Smooth muscle cell (in vitro differentiated cells): ENCODE results near the gene ASTL. TPM values are rescaled to one million over a fixed set of nuclear protein-coding genes. Genes with fewer than 3 reads are reported as not detected.

Source experiments
- DNase-seq: peaks from one replicate; lab custom pipeline; 2025; ENCODE audit not compliant: unreplicated experiment; lab: John Stamatoyannopoulos, UW
- H2AFZ ChIP-seq: fragments of 200-600 bp; sonication (generic); 2 replicates; pipeline ENCODE4 v1.6.0; 2016; ENCODE audit warnings: antibody characterized with exemption, low read depth, mild to moderate bottlenecking
- H3F3A ChIP-seq: fragments of 200-600 bp; sonication (generic); 2 replicates; pipeline ENCODE4 v1.6.0; 2017; ENCODE audit warnings: antibody characterized with exemption, low read depth
- H3K27ac ChIP-seq: fragments of 200-600 bp; sonication (generic); 2 replicates; pipeline ENCODE4 v1.5.1; 2016; ENCODE audit warnings: low read depth, mild to moderate bottlenecking
- H3K27me3 ChIP-seq: fragments of 200-600 bp; sonication (generic); 2 replicates; pipeline ENCODE4 v1.6.1; 2016; ENCODE audit warnings: low read depth, mild to moderate bottlenecking
- H3K36me3 ChIP-seq: fragments of 200-600 bp; sonication (generic); 2 replicates; pipeline ENCODE4 v1.5.1; 2016; ENCODE audit warnings: low read depth
- H3K4me1 ChIP-seq: fragments of 200-600 bp; sonication (generic); 2 replicates; pipeline ENCODE4 v1.5.1; 2016; ENCODE audit warnings: low read depth
- H3K4me2 ChIP-seq: fragments of 200-600 bp; sonication (generic); 2 replicates; pipeline ENCODE4 v1.6.0; 2016; ENCODE audit warnings: mild to moderate bottlenecking
- H3K4me3 ChIP-seq: fragments of 200-600 bp; sonication (generic); 2 replicates; pipeline ENCODE4 v1.5.1; 2016; ENCODE audit warnings: mild to moderate bottlenecking
- H3K79me2 ChIP-seq: fragments of 200-600 bp; sonication (generic); 2 replicates; pipeline ENCODE4 v1.6.0; 2016; ENCODE audit warnings: low read depth, mild to moderate bottlenecking
- H3K9ac ChIP-seq: fragments of 200-600 bp; sonication (generic); 2 replicates; pipeline ENCODE4 v1.6.0; 2016; ENCODE audit warnings: low read depth
- H3K9me3 ChIP-seq: fragments of 200-600 bp; sonication (generic); replicated peaks from 2 replicates; pipeline ENCODE4 v1.5.1; 2016; ENCODE audit warnings: low read depth
- H4K20me1 ChIP-seq: fragments of 200-600 bp; sonication (generic); 2 replicates; pipeline ENCODE4 v1.6.0; 2016; ENCODE audit warnings: low read depth
- whole genome bisulfite sequencing: methylation state at CpG from one replicate; pipeline ENCODE4 v1.1.7; 2016; ENCODE audit warnings: low lambda C conversion rate; 5-methylcytosine and 5-hydroxymethylcytosine counted together
- polyA plus RNA-seq: library from polyadenylated mRNA; unstranded; fragments of >200 nt; fragmentation: Nextera tagmentation; extraction: Ambion mirVana; gene quantifications from 2 replicates; pipeline ENCODE4 v1.2.1, GENCODE V29; 2016
- total RNA-seq: library from RNA; depleted of rRNA; stranded (reverse); fragments of >200 nt; gene quantifications from 2 replicates; pipeline ENCODE4 v1.2.3, GENCODE V29; 2014
- TF ChIP-seq, protein P1 (sequence below): fragments of 200-600 bp; sonication (generic); IDR thresholded peaks from 2 replicates; pipeline ENCODE4 v1.5.1; 2017; ENCODE audit warnings: borderline replicate concordance, mild to moderate bottlenecking, antibody characterized with exemption; ENCODE audit not compliant: insufficient read depth, poor library complexity, severe bottlenecking

ASTL gene
- total and polyA plus RNA-seq, 2 experiments from 2014 or later = 0.40 TPM; not detected in 1

GRCh38 chr2:96184989-96185388 is 46.7 kb upstream of the ASTL start:
- H4K20me1 ChIP-seq = peaks cover 3% of the 10 kb centered on the region
- no peak for DNase-seq
- H3K9ac ChIP-seq = no peak overlapping the region
- H3K79me2 ChIP-seq = no peaks in the 10 kb centered on the region
- no peaks in the 10 kb centered on the region for H3K4me1 ChIP-seq
- no peaks in the 10 kb centered on the region for H3K9me3 ChIP-seq
- H3K27ac ChIP-seq = no peak overlapping the region
- peaks cover 12% of the 10 kb centered on the region for H3K36me3 ChIP-seq
- H2AFZ ChIP-seq = no peak overlapping the region
- TF ChIP-seq, protein P1, sequence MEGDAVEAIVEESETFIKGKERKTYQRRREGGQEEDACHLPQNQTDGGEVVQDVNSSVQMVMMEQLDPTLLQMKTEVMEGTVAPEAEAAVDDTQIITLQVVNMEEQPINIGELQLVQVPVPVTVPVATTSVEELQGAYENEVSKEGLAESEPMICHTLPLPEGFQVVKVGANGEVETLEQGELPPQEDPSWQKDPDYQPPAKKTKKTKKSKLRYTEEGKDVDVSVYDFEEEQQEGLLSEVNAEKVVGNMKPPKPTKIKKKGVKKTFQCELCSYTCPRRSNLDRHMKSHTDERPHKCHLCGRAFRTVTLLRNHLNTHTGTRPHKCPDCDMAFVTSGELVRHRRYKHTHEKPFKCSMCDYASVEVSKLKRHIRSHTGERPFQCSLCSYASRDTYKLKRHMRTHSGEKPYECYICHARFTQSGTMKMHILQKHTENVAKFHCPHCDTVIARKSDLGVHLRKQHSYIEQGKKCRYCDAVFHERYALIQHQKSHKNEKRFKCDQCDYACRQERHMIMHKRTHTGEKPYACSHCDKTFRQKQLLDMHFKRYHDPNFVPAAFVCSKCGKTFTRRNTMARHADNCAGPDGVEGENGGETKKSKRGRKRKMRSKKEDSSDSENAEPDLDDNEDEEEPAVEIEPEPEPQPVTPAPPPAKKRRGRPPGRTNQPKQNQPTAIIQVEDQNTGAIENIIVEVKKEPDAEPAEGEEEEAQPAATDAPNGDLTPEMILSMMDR = no peak
- no peak overlapping the region for H3K4me2 ChIP-seq
- H3F3A ChIP-seq = no peaks in the 10 kb centered on the region
- H3K27me3 ChIP-seq = no peaks in the 10 kb centered on the region
- no peak overlapping the region for H3K4me3 ChIP-seq
- 97% methylated on average over 8 of the region's 8 CpGs for WGBS

DNA sequence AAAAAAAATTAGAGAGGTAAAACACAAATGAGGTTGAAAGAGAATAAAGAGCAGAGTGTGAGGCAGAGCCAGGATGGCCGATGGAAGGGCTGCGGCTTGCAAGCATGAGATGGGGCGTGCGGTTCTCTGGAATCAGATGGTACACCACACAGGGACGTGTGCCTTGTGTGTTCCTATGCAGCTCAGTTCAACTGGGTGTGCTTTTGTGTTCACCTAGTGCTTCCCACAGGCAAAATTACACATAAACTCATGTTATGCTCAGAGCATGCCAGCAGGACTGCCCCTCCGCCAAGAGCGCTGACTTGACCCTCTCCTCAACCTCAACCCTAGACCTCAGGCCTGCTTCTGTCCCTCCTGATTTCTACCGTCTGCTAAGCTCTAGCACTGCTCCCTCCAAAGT is 45.9 kb upstream of the ASTL start:
- Histone ChIP-seq H3K79me2 (no peaks in the 10 kb centered on the region), H3K36me3 (peaks cover 12% of the 10 kb centered on the region), H3K4me1 (no peaks in the 10 kb centered on the region), H3K9ac (no peak overlapping the region), H4K20me1 (no peaks in the 10 kb centered on the region), H3F3A (no peaks in the 10 kb centered on the region), H3K9me3 (no peaks in the 10 kb centered on the region), H3K27ac (no peak overlapping the region), H3K27me3 (no peaks in the 10 kb centered on the region), H3K4me2 (no peak overlapping the region), H2AFZ (no peak overlapping the region), H3K4me3 (no peak overlapping the region)
- DNase-seq = no peak
- 96% methylated on average over 8 of the region's 8 CpGs for WGBS
- TF ChIP-seq, protein P1 = no peak

GRCh38 chr2:96181529-96181928 is 43.2 kb upstream of the ASTL start:
- TF ChIP-seq, protein P1 = no peak
- no peak for DNase-seq
- H3K27ac ChIP-seq = no peak overlapping the region
- H3K79me2 ChIP-seq = no peaks in the 10 kb centered on the region
- H3K4me3 ChIP-seq = no peak overlapping the region
- no peak overlapping the region for H3K9ac ChIP-seq
- H3F3A ChIP-seq = no peaks in the 10 kb centered on the region
- WGBS = 96% methylated on average over 5 of the region's 5 CpGs
- H4K20me1 ChIP-seq = no peaks in the 10 kb centered on the region
- H3K27me3 ChIP-seq = no peaks in the 10 kb centered on the region
- no peak overlapping the region for H2AFZ ChIP-seq
- no peaks in the 10 kb centered on the region for H3K9me3 ChIP-seq
- no peak overlapping the region for H3K4me2 ChIP-seq
- no peaks in the 10 kb centered on the region for H3K4me1 ChIP-seq
- H3K36me3 ChIP-seq = peaks cover 6% of the 10 kb centered on the region

- no peaks in the 10 kb centered on the region for H3K79me2 ChIP-seq
- H3K4me1 ChIP-seq = no peaks in the 10 kb centered on the region
- H3K4me3 ChIP-seq = no peak overlapping the region
- H3K9ac ChIP-seq = no peak overlapping the region
- no peak for DNase-seq
- no peaks in the 10 kb centered on the region for H3K36me3 ChIP-seq
- H3K4me2 ChIP-seq = no peak overlapping the region
- H3K27me3 ChIP-seq = no peaks in the 10 kb centered on the region
- TF ChIP-seq, protein P1 = no peak
- no peak overlapping the region for H2AFZ ChIP-seq
- no peaks in the 10 kb centered on the region for H4K20me1 ChIP-seq
- H3K27ac ChIP-seq = no peak overlapping the region
- no peaks in the 10 kb centered on the region for H3F3A ChIP-seq
- H3K9me3 ChIP-seq = no peaks in the 10 kb centered on the region
Measured at GRCh38 chr2:96180521-96180920, 42.2 kb upstream of the ASTL start.
